ENCODE results near the gene ATP5PB. TPM values are rescaled to one million over a fixed set of nuclear protein-coding genes. Genes with fewer than 3 reads are reported as not detected.

ATP5PB gene
- total RNA-seq, 1 experiment from 2014 or later: 323 TPM

DNA sequence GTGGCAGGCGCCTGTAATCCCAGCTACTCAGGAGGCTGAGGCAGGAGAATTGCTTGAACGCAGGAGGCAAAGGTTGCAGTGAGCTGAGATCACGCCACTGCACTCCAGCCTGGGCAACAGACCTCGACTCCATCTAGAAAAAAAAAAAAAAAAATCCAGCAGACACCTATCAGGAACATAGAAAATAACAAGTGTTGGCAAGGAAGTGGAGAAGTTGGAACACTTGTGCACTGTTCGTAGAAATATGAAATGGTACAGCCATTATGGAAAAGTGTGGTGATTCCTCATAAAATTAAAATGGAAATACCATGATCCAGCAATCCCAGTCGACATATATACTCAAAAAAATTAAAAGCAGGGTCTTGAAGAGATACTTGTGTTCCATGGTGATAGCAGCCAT is 12.5 kb downstream of the ATP5PB start (continued):
- TF ChIP-seq, protein P1, sequence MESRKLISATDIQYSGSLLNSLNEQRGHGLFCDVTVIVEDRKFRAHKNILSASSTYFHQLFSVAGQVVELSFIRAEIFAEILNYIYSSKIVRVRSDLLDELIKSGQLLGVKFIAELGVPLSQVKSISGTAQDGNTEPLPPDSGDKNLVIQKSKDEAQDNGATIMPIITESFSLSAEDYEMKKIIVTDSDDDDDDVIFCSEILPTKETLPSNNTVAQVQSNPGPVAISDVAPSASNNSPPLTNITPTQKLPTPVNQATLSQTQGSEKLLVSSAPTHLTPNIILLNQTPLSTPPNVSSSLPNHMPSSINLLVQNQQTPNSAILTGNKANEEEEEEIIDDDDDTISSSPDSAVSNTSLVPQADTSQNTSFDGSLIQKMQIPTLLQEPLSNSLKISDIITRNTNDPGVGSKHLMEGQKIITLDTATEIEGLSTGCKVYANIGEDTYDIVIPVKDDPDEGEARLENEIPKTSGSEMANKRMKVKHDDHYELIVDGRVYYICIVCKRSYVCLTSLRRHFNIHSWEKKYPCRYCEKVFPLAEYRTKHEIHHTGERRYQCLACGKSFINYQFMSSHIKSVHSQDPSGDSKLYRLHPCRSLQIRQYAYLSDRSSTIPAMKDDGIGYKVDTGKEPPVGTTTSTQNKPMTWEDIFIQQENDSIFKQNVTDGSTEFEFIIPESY (IDR thresholded peaks at IDR 0.05; ENCODE audit: extremely low read depth, insufficient replicate concordance, low read length): no peak
- TF ChIP-seq SIN3A (IDR thresholded peaks at IDR 0.05; ENCODE audit: low read depth) (no peak), JUND (IDR thresholded peaks at IDR 0.05) (no peak), SP1 (IDR thresholded peaks at IDR 0.05; ENCODE audit: low read depth) (no peak), SRF (IDR thresholded peaks at IDR 0.05; ENCODE audit: low read depth) (no peak), EZH2phosphoT487 (IDR thresholded peaks at IDR 0.05; ENCODE audit: borderline replicate concordance) (no peak), FOSL1 (IDR thresholded peaks at IDR 0.05; ENCODE audit: low read depth) (no peak)
- TF ChIP-seq, protein P2, sequence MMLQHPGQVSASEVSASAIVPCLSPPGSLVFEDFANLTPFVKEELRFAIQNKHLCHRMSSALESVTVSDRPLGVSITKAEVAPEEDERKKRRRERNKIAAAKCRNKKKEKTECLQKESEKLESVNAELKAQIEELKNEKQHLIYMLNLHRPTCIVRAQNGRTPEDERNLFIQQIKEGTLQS (IDR thresholded peaks at IDR 0.05): no peak

DNA sequence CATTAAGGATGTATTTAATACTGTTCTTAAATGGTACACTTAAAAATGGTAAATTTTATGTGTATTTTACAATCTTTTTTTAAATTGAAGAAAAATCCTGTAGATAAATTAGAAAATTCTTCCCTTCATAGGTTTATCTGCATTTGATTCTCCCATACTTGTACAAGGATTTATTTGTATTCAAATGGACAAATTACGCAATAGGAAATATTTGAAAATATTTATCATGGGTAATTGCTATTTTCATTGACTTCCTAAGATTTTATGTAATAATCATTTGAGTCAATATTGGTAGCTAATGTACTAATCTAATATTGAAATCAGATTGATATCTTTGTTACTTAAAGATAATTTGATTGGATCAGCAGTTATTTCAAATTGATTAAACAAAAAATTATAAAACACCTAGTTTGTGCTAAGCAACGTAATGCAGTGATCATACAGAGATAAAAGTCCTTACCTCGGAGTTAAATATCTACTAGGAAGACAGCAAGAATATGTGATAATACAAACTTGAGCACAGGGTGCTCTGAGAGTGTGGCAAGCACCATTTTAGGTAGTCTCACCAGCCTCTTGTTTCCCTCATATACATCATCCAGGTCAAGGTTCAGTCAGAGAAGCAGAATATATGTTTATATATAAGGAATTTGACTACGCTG is 13.2 kb downstream of the ATP5PB start:
- RAD21 ChIA-PET (ENCODE audit: low non-redundant PET in 1 of 2, low total read pairs in 2 of 2, uncharacterized antibody in 2 of 2, unreplicated experiment in 2 of 2): no interaction called here
- no peak overlapping the region for H2AFZ ChIP-seq (ENCODE audit: low read depth, low read length, poor library complexity, severe bottlenecking)
- peaks cover 4% of the 10 kb centered on the region for H4K20me1 ChIP-seq (ENCODE audit: insufficient read depth)
- no peaks in the 10 kb centered on the region for H3K9me2 ChIP-seq (ENCODE audit: insufficient read depth)
- TF ChIP-seq YY1 (IDR thresholded peaks at IDR 0.05; ENCODE audit: extremely low read depth, insufficient replicate concordance, low read depth, low read length) (no peak), ZNF274 (IDR thresholded peaks at IDR 0.05; ENCODE audit: low read depth, low read length) (no peak), POLR2A (IDR thresholded peaks at IDR 0.05; ENCODE audit: borderline replicate concordance, extremely low read depth, insufficient read depth, insufficient read length) (no peak), EZH2 (IDR thresholded peaks at IDR 0.05) (no peak), RAD21 (IDR thresholded peaks at IDR 0.05; ENCODE audit: low read depth) (no peak), POLR2AphosphoS5 (IDR thresholded peaks at IDR 0.05; ENCODE audit: low read depth, low read length) (no peak), CEBPB (IDR thresholded peaks at IDR 0.05; ENCODE audit: low read depth) (no peak), EZH2phosphoT487 (IDR thresholded peaks at IDR 0.05; ENCODE audit: borderline replicate concordance) (no peak), SIN3A (IDR thresholded peaks at IDR 0.05; ENCODE audit: low read depth) (no peak), CBX3 (IDR thresholded peaks at IDR 0.05; ENCODE audit: low read depth) (no peak), SRF (IDR thresholded peaks at IDR 0.05; ENCODE audit: low read depth) (no peak)
- TF ChIP-seq, protein P2 (IDR thresholded peaks at IDR 0.05): no peak
- BruUV-seq (replicated peaks): no TSS peak
- POLR2A ChIA-PET: no interaction called here
- peaks cover 29 to 37% of the 10 kb centered on the region in 2 experiments; a peak in 3 of 4 replicates for H3K36me3 ChIP-seq (ENCODE audit: control insufficient read depth in 1 of 2, insufficient read depth in 2 of 2, low read length in 2 of 2)
- H3K27ac ChIP-seq (ENCODE audit: low read depth, low read length): no peak overlapping the region
- peaks cover 12% of the 10 kb centered on the region for H3K79me2 ChIP-seq (ENCODE audit: insufficient read depth, low read length)
- H3K9me3 ChIP-seq (ENCODE audit: control insufficient read depth in 1 of 2, insufficient read depth in 1 of 2, low read depth in 1 of 2, low read length in 2 of 2): no peaks in the 10 kb centered on the region
- DNase-seq (ENCODE audit: low read depth, low spot score): no peak
- intact Hi-C loops (cut with micrococcal nuclease): no loop called here
- H3K27me3 ChIP-seq (ENCODE audit: insufficient read depth, low read length): no peaks in the 10 kb centered on the region
- no peaks in the 10 kb centered on the region for H3K4me1 ChIP-seq (ENCODE audit: control insufficient read depth in 1 of 2, insufficient read depth in 2 of 2, low read length in 2 of 2)
- CTCF ChIA-PET: no interaction called here
- H3K4me3 ChIP-seq (replicated peaks in 1 of 2; ENCODE audit: low read depth in 1 of 2, low read length in 2 of 2): no peak overlapping the region
- no peak for ATAC-seq
- no peak overlapping the region for H3K4me2 ChIP-seq (ENCODE audit: low read length)
- H3K9ac ChIP-seq (ENCODE audit: low read length): no peak overlapping the region

Data from HCT116 (cell line).